Stomach (tissue), 9 donors: ENCODE measurements around the gene TNFRSF14. TPM values are rescaled to one million over a fixed set of nuclear protein-coding genes. Genes with fewer than 3 reads are reported as not detected.

Experiments used
- DNase-seq, 2 donors: peaks; one replicate each; pipeline versions ENCODE4 v3.0.0 to v3.0.0-alpha.2; 2013 to 2019
- H3K27ac ChIP-seq, 5 donors: fragments of 200-600 bp in 4 of 5; sonication (generic) in 4 of 5; one replicate each; pipeline ENCODE4 v1.5.1; 2013 to 2019; ENCODE audit warnings: mild to moderate bottlenecking in 1 of 5, moderate library complexity in 1 of 5
- H3K27me3 ChIP-seq, 3 donors: fragments of 200-600 bp; sonication (generic); one replicate each; pipeline ENCODE4 v1.5.1; 2017 to 2019; ENCODE audit warnings: mixed run types in 1 of 3
- H3K36me3 ChIP-seq, 4 donors: fragments of 200-600 bp; sonication (generic); 1 replicate in 3 of 4; 2 replicates in 1 of 4; pipeline ENCODE4 v1.5.1; 2016 to 2019
- H3K4me1 ChIP-seq, 4 donors: fragments of 200-600 bp; sonication (generic); one replicate each; pipeline ENCODE4 v1.5.1; 2016 to 2019
- H3K4me3 ChIP-seq, 4 donors: fragments of 200-600 bp; sonication (generic) in 3 of 4; one replicate each; pipeline ENCODE4 v1.5.1; 2016 to 2019; ENCODE audit warnings: mild to moderate bottlenecking in 1 of 4
- H3K9me3 ChIP-seq, 4 donors: fragments of 200-600 bp; sonication (generic); one replicate each; pipeline ENCODE4 v1.5.1; 2016 to 2019
- EP300 ChIP-seq: sonication (generic); formaldehyde crosslinking; IDR thresholded peaks from one replicate; pipeline ENCODE4 v1.6.1; 2017; ENCODE audit warnings: antibody characterized with exemption
- POLR2A ChIP-seq, 4 donors: fragments of 450-650 bp; IDR thresholded peaks; one replicate each; pipeline ENCODE4 v1.6.1; 2016; ENCODE audit warnings: antibody characterized with exemption in 4 of 4, control low read depth in 2 of 4, mild to moderate bottlenecking in 1 of 4, moderate library complexity in 1 of 4
- POLR2AphosphoS5 ChIP-seq, 3 donors: sonication (generic); formaldehyde crosslinking; IDR thresholded peaks; one replicate each; pipeline ENCODE4 v1.6.1; 2016; ENCODE audit warnings: antibody characterized with exemption in 3 of 3
- WGBS, 5 donors: extraction: QIAGEN DNeasy Blood & Tissue Kit in 3 of 5; methylation state at CpG; one replicate each; pipeline versions ENCODE4 v1.1.5 to v1.1.7; 2013 to 2018; 5-methylcytosine and 5-hydroxymethylcytosine counted together
- intact Hi-C: fragments of 100-400 bp; cut with DNase I; formaldehyde crosslinking; loops from one replicate; pipeline ENCODE4 v1.15.1; 2023; ENCODE audit warnings: low total_unique reads
- polyA plus RNA-seq, 3 donors: library from polyadenylated mRNA; stranded (reverse); fragments of 200-250 nt; gene quantifications; one replicate each; pipeline ENCODE4 v1.2.3, GENCODE V29; 2013
- total RNA-seq, 5 donors: library from RNA; depleted of rRNA; stranded (reverse); fragments of >200 nt; gene quantifications; one replicate each; pipeline versions ENCODE4 v1.1.0 to v1.2.3, GENCODE V29; 2014 to 2016
- TF ChIP-seq, protein P1 (sequence below), 7 experiments: fragments of 450-650 bp in 4 of 7; fragments of 200-600 bp in 3 of 7; sonication (generic) in 3 of 7; IDR thresholded peaks; one replicate each; pipeline ENCODE4 v1.5.1; 2016 to 2019; ENCODE audit warnings: antibody characterized with exemption in 7 of 7, control low read depth in 2 of 7, mild to moderate bottlenecking in 1 of 7
- donor health status: healthy with polysubstance abuse.
- donor health status: Bipolar disorder and iron deficiency.
- donor health status: healthy.

The TNFRSF14 gene
- total and polyA plus RNA-seq, 8 donors = 33.2 to 413 (median 103) TPM

DNA sequence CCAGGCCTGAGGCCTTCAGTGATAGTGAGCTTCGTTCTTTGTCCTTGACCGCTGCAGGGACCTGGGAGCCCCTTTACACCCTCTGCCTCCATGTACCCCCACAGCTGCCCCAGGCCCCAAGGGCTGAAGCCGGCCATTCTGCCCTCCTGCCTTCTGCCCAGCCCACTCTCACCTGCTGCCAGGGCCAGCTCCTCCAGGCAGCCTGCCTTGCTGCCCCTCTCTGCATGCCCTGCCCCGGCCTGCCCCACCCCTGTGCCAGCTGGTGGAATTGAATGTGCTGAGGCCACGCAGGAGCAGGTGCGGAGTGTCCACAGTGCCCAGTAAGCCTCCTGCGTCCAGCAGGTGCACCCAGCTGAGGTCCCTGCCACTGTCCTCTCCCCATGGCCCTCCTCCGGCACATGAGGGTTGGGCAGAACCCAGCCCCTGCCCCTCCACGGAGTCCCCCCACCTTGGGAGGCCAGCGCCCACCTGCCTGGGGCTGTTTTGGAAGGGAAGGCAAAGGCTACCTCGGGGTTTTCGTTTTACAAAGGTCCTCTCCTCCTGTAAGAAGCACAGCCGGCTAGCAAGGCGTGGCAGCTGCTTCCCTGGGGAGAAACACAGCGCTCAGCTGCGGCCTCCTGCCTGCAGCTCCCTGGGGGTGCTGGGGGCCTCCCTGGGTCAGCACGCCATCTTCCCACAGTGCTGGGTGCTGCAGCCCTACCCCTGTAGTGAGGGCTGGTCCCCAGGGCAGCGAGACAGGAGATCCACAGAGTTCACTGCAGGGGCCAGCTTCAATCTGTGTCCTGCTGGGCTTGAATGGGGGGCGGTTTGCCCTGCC, 55.7 kb downstream of the TNFRSF14 start:
- TF ChIP-seq POLR2AphosphoS5 (IDR thresholded peaks at IDR 0.05) (no peak), EP300 (no peak), POLR2A (IDR thresholded peaks at IDR 0.05) (no peak)
- TF ChIP-seq, protein P1, sequence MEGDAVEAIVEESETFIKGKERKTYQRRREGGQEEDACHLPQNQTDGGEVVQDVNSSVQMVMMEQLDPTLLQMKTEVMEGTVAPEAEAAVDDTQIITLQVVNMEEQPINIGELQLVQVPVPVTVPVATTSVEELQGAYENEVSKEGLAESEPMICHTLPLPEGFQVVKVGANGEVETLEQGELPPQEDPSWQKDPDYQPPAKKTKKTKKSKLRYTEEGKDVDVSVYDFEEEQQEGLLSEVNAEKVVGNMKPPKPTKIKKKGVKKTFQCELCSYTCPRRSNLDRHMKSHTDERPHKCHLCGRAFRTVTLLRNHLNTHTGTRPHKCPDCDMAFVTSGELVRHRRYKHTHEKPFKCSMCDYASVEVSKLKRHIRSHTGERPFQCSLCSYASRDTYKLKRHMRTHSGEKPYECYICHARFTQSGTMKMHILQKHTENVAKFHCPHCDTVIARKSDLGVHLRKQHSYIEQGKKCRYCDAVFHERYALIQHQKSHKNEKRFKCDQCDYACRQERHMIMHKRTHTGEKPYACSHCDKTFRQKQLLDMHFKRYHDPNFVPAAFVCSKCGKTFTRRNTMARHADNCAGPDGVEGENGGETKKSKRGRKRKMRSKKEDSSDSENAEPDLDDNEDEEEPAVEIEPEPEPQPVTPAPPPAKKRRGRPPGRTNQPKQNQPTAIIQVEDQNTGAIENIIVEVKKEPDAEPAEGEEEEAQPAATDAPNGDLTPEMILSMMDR (IDR thresholded peaks at IDR 0.05) = no peak
- Histone ChIP-seq H3K9me3 (peaks cover 0 to 36% (median 29%) of the 10 kb centered on the region in 4 donors), H3K4me1 (peaks cover 0 to 20% (median 10%) of the 10 kb centered on the region in 4 donors), H3K4me3 (no peak overlapping the region), H3K36me3 (no peaks in the 10 kb centered on the region), H3K27ac (no peak overlapping the region), H3K27me3 (peaks cover 0 to 42% (median 12%) of the 10 kb centered on the region in 3 donors)
- no peak for DNase-seq
- WGBS, 5 donors = 62 to 85% (median 70%) methylated on average over 12 to 19 of the region's 19 CpGs
- intact Hi-C loops = loop anchor here (10.0 kb wide), 1 partner anchor 177 kb away; no protein-coding TSS in a partner anchor

DNA sequence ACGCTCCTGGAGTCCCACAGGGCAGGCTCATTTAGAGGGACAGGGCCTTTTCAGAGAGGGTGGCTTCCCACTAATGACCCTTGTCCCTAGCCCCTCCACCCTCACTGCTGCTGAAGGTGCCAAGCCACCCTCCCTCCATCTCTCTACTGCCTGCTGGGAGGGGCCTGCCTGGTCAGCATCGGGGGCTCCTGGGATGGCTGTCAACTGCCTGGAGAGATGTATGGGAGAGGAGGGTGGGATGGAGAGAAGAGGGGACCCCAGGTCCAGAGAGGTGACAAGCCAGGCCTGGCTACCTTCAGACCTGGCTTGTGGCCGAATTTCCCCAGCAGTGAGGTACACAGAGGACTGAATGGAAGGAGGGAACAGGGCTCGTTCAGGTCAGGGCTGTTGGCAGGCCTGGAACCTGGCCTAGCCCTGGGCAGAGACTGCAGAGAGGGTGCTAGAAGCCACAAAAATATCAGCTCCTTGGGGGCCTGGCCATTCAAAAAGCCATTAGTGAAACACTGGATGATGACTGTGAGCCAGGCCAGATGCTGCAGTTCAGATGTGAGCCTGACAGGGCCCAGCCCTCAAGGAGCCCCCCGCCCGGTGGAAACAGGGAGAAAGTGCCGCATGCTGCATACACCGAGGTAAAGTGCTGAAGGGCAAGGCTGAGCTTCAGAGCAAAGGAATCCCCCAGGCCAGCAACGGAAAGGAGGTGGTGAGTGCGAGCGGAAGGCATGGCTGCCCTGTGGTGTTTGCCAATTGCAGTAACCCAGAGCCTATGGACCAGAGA, 56.6 kb downstream of the TNFRSF14 start:
- intact Hi-C loops = loop anchor here (10.0 kb wide), 1 partner anchor 178 kb away; no protein-coding TSS in a partner anchor

More for the DNA sequence above, 56.6 kb downstream of the TNFRSF14 start:
- 77 to 87% (median 85%) methylated on average over 9 to 11 of the region's 11 CpGs for WGBS, 5 donors
- TF ChIP-seq, protein P1 (IDR thresholded peaks at IDR 0.05) = no peak
- TF ChIP-seq EP300 = no peak
- TF ChIP-seq POLR2A (IDR thresholded peaks at IDR 0.05) = no peak
- no peak for TF ChIP-seq POLR2AphosphoS5 (IDR thresholded peaks at IDR 0.05)
- DNase-seq = no peak
- Histone ChIP-seq H3K27me3 (peaks cover 0 to 37% (median 12%) of the 10 kb centered on the region in 3 donors), H3K27ac (no peak overlapping the region), H3K9me3 (peaks cover 0 to 36% (median 29%) of the 10 kb centered on the region in 4 donors), H3K36me3 (no peaks in the 10 kb centered on the region), H3K4me1 (peaks cover 0 to 13% (median 10%) of the 10 kb centered on the region in 4 donors), H3K4me3 (no peak overlapping the region)

Other genes starting within 250 kb of the TNFRSF14 start
- gene MORN1, start 164.8 kb upstream of the TNFRSF14 start, total RNA-seq = 10 to 100 TPM in 3 of 5 donors, 1 to 10 TPM in 2; 3.1 to 18.1 (median 15.8) TPM
- gene MORN1, start 164.8 kb upstream of the TNFRSF14 start, polyA plus RNA-seq = 1 to 10 TPM; 2.6 to 5.7 (median 3.7) TPM
- 10 to 100 TPM; 58.2 to 73.6 (median 69.6) TPM for gene RER1, start 164.5 kb upstream of the TNFRSF14 start, total RNA-seq
- 10 to 100 TPM; 38.2 to 63.8 (median 53.3) TPM for gene RER1, start 164.5 kb upstream of the TNFRSF14 start, polyA plus RNA-seq
- 10 to 100 TPM in 3 of 5 donors, 1 to 10 TPM in 1, under 1 TPM in 1; 0.87 to 27.2 (median 17.6) TPM for gene PEX10, start 143.8 kb upstream of the TNFRSF14 start, total RNA-seq
- 10 to 100 TPM; 14.8 to 16.5 (median 15.0) TPM for gene PEX10, start 143.8 kb upstream of the TNFRSF14 start, polyA plus RNA-seq
- 1 to 10 TPM in 2 of 5 donors, under 1 TPM in 1, not detected in 2; 0.55 to 4.5 (median 1.3) TPM for gene PLCH2, start 80.1 kb upstream of the TNFRSF14 start, total RNA-seq
- 10 to 100 TPM in 1 of 3 donors, under 1 TPM in 2; 0.75 to 24.9 (median 0.76) TPM for gene PLCH2, start 80.1 kb upstream of the TNFRSF14 start, polyA plus RNA-seq
- 10 to 100 TPM in 4 of 5 donors, 1 to 10 TPM in 1; 6.4 to 86.0 (median 27.9) TPM for gene PANK4, start 29.8 kb upstream of the TNFRSF14 start, total RNA-seq
- gene PANK4, start 29.8 kb upstream of the TNFRSF14 start, polyA plus RNA-seq = 10 to 100 TPM in 2 of 3 donors, 1 to 10 TPM in 1; 7.6 to 17.2 (median 15.6) TPM
- 1 to 10 TPM in 1 of 5 donors, not detected in 4; 9.6 TPM for gene HES5, start 26.1 kb upstream of the TNFRSF14 start, total RNA-seq
- under 1 TPM in 1 of 3 donors, not detected in 2; 0.25 TPM for gene HES5, start 26.1 kb upstream of the TNFRSF14 start, polyA plus RNA-seq
- gene PRXL2B, start 30.4 kb downstream of the TNFRSF14 start, total RNA-seq = 100 to 1,000 TPM in 1 of 5 donors, 10 to 100 TPM in 3, 1 to 10 TPM in 1; 8.5 to 668 (median 21.0) TPM
- 10 to 100 TPM; 18.9 to 23.8 (median 20.9) TPM for gene PRXL2B, start 30.4 kb downstream of the TNFRSF14 start, polyA plus RNA-seq
- gene MMEL1, start 76.6 kb downstream of the TNFRSF14 start, total RNA-seq = 100 to 1,000 TPM in 1 of 5 donors, 10 to 100 TPM in 1, 1 to 10 TPM in 3; 1.3 to 190 (median 4.5) TPM
- gene MMEL1, start 76.6 kb downstream of the TNFRSF14 start, polyA plus RNA-seq = 10 to 100 TPM; 20.5 to 27.3 (median 26.7) TPM
- 1 to 10 TPM in 1 of 5 donors, under 1 TPM in 3, not detected in 1; 0.29 to 1.3 (median 0.48) TPM for gene TTC34, start 245.3 kb downstream of the TNFRSF14 start, total RNA-seq
- gene TTC34, start 245.3 kb downstream of the TNFRSF14 start, polyA plus RNA-seq = under 1 TPM in 2 of 3 donors, not detected in 1; 0.06 to 0.10 TPM